Measurements from ENCODE around the gene ARG2.

GRCh38 chr14:67666750-67667449, 47.2 kb downstream of the ARG2 start:
- TF ChIP-seq, protein P1, sequence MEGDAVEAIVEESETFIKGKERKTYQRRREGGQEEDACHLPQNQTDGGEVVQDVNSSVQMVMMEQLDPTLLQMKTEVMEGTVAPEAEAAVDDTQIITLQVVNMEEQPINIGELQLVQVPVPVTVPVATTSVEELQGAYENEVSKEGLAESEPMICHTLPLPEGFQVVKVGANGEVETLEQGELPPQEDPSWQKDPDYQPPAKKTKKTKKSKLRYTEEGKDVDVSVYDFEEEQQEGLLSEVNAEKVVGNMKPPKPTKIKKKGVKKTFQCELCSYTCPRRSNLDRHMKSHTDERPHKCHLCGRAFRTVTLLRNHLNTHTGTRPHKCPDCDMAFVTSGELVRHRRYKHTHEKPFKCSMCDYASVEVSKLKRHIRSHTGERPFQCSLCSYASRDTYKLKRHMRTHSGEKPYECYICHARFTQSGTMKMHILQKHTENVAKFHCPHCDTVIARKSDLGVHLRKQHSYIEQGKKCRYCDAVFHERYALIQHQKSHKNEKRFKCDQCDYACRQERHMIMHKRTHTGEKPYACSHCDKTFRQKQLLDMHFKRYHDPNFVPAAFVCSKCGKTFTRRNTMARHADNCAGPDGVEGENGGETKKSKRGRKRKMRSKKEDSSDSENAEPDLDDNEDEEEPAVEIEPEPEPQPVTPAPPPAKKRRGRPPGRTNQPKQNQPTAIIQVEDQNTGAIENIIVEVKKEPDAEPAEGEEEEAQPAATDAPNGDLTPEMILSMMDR (IDR thresholded peaks at IDR 0.05), result peak in 5 of 6 experiments; percentile 30 to 93 (median 84)
- TF ChIP-seq POLR2A (IDR thresholded peaks at IDR 0.05), result no peak
